HUES6 (cell line): ENCODE measurements around the gene HERPUD2.
"Not testable (repeated sequence)": the region's sequence is repeated elsewhere in the genome, so short reads cannot be mapped to it uniquely, and the experiment has no call there.

Experiments
- H3K27ac ChIP-seq: 2 replicates; pipeline ENCODE4 v1.7.0; 2013; ENCODE audit warnings: low read depth, mild to moderate bottlenecking, low read length, inconsistent platforms
- H3K27me3 ChIP-seq: 2 replicates; pipeline ENCODE4 v1.6.1; 2013; ENCODE audit warnings: low read length; ENCODE audit not compliant: control insufficient read depth, insufficient read depth
- H3K36me3 ChIP-seq: 2 replicates; pipeline ENCODE4 v1.6.1; 2013; ENCODE audit warnings: low read length; ENCODE audit not compliant: control insufficient read depth, insufficient read depth
- H3K4me1 ChIP-seq: 2 replicates; pipeline ENCODE4 v1.6.1; 2013; ENCODE audit warnings: low read length; ENCODE audit not compliant: control insufficient read depth, insufficient read depth
- H3K4me3 ChIP-seq: 2 replicates; pipeline ENCODE4 v1.5.1; 2013; ENCODE audit warnings: low read depth, low read length
- H3K9ac ChIP-seq: one replicate; pipeline ENCODE4 v1.6.1; 2013; ENCODE audit warnings: mild to moderate bottlenecking, low read length
- H3K9me3 ChIP-seq: 2 replicates; pipeline ENCODE4 v1.6.1; 2013; ENCODE audit warnings: low read depth, low read length; ENCODE audit not compliant: control insufficient read depth, insufficient read depth

The HERPUD2 gene

GRCh38 chr7:35676211-35676610 lies 18.7 kb downstream of the HERPUD2 start:
- no peaks in the 10 kb centered on the region for H3K9me3 ChIP-seq

GRCh38 chr7:35670856-35671569 lies 23.9 kb downstream of the HERPUD2 start:
- Histone ChIP-seq H3K4me1 (peaks cover 11% of the 10 kb centered on the region), H3K36me3 (peaks cover 29% of the 10 kb centered on the region), H3K9me3 (peaks cover 11% of the 10 kb centered on the region), H3K27me3 (no peaks in the 10 kb centered on the region), H3K27ac (peak overlapping the region; percentile 72), H3K4me3 (0 out of 2 replicates have a peak overlapping the region, but pooled peaks have one; percentile 6), H3K9ac (peak overlapping the region; percentile 16)

More at GRCh38 chr7:35676211-35676610, 18.7 kb downstream of the HERPUD2 start:
- H3K4me1 ChIP-seq: peaks cover 27% of the 10 kb centered on the region
- no peak overlapping the region for H3K9ac ChIP-seq
- no peaks in the 10 kb centered on the region for H3K36me3 ChIP-seq
- H3K27ac ChIP-seq: no peak overlapping the region
- H3K27me3 ChIP-seq: no peaks in the 10 kb centered on the region
- H3K4me3 ChIP-seq: no peak overlapping the region

- H3K27me3 ChIP-seq, H3K4me1 ChIP-seq, H3K9me3 ChIP-seq, H3K9ac ChIP-seq, H3K4me3 ChIP-seq, H3K27ac ChIP-seq: not testable (repeated sequence)
- H3K36me3 ChIP-seq: peaks cover 15% of the 10 kb centered on the region
Observed at GRCh38 chr7:35660411-35660810, 34.5 kb downstream of the HERPUD2 start.

- no peaks in the 10 kb centered on the region for H3K27me3 ChIP-seq
- H3K9me3 ChIP-seq: peaks cover 3% of the 10 kb centered on the region; the same call in 1 of the 2 replicates
- H3K9ac ChIP-seq: no peak overlapping the region
- 0 out of 2 replicates have a peak, but pooled peaks cover 5% of the 10 kb centered on the region for H3K36me3 ChIP-seq
- H3K27ac ChIP-seq: no peak overlapping the region
- H3K4me1 ChIP-seq: no peaks in the 10 kb centered on the region
- H3K4me3 ChIP-seq: no peak overlapping the region
Observed at GRCh38 chr7:35658606-35659201, 36.2 kb downstream of the HERPUD2 start.

- Histone ChIP-seq H3K4me3 (no peak overlapping the region), H3K4me1 (no peaks in the 10 kb centered on the region), H3K9ac (no peak overlapping the region), H3K9me3 (peaks cover 7% of the 10 kb centered on the region; the same call in 1 of the 2 replicates), H3K36me3 (peaks cover 5% of the 10 kb centered on the region; the same call in 1 of the 2 replicates), H3K27me3 (no peaks in the 10 kb centered on the region), H3K27ac (no peak overlapping the region)
Observed at GRCh38 chr7:35657125-35657524, 37.8 kb downstream of the HERPUD2 start.

GRCh38 chr7:35654558-35654957 lies 40.4 kb downstream of the HERPUD2 start:
- H3K9ac ChIP-seq, H3K36me3 ChIP-seq, H3K27me3 ChIP-seq, H3K4me1 ChIP-seq, H3K27ac ChIP-seq, H3K9me3 ChIP-seq, H3K4me3 ChIP-seq: not testable (repeated sequence)

- Histone ChIP-seq H3K27me3 (no peaks in the 10 kb centered on the region), H3K9ac (no peak overlapping the region), H3K4me1 (peaks cover 15% of the 10 kb centered on the region), H3K9me3 (peaks cover 7% of the 10 kb centered on the region; the same call in 1 of the 2 replicates), H3K27ac (no peak overlapping the region), H3K36me3 (peaks cover 3% of the 10 kb centered on the region), H3K4me3 (no peak overlapping the region)
Observed at GRCh38 chr7:35652124-35652523, 42.8 kb downstream of the HERPUD2 start.

- H3K4me1 ChIP-seq: peaks cover 25% of the 10 kb centered on the region
- H3K27me3 ChIP-seq: no peaks in the 10 kb centered on the region
- H3K36me3 ChIP-seq: peaks cover 3% of the 10 kb centered on the region
- H3K27ac ChIP-seq: no peak overlapping the region
- H3K9ac ChIP-seq: no peak overlapping the region
- H3K9me3 ChIP-seq: peaks cover 7% of the 10 kb centered on the region; the same call in 1 of the 2 replicates
- H3K4me3 ChIP-seq: no peak overlapping the region
Observed at GRCh38 chr7:35650751-35651150, 44.2 kb downstream of the HERPUD2 start.

GRCh38 chr7:35649711-35650110 lies 45.2 kb downstream of the HERPUD2 start:
- peaks cover 7% of the 10 kb centered on the region; the same call in 1 of the 2 replicates for H3K9me3 ChIP-seq
- no peaks in the 10 kb centered on the region for H3K27me3 ChIP-seq
- peaks cover 25% of the 10 kb centered on the region for H3K4me1 ChIP-seq
- H3K9ac ChIP-seq: no peak overlapping the region
- no peak overlapping the region for H3K27ac ChIP-seq
- H3K36me3 ChIP-seq: peaks cover 3% of the 10 kb centered on the region
- H3K4me3 ChIP-seq: no peak overlapping the region

- Histone ChIP-seq H3K36me3 (peaks cover 3% of the 10 kb centered on the region), H3K9me3 (peaks cover 3% of the 10 kb centered on the region; the same call in 1 of the 2 replicates), H3K4me1 (peaks cover 25% of the 10 kb centered on the region), H3K4me3 (no peak overlapping the region), H3K27ac (no peak overlapping the region), H3K9ac (no peak overlapping the region), H3K27me3 (no peaks in the 10 kb centered on the region)
Observed at GRCh38 chr7:35648367-35648766, 46.6 kb downstream of the HERPUD2 start.

GRCh38 chr7:35647171-35647574 lies 47.8 kb downstream of the HERPUD2 start:
- Histone ChIP-seq H3K4me1 (peaks cover 25% of the 10 kb centered on the region), H3K4me3 (peak overlapping the region; percentile 7; the same call in 1 of the 2 replicates), H3K9ac (no peak overlapping the region), H3K27me3 (no peaks in the 10 kb centered on the region), H3K9me3 (no peaks in the 10 kb centered on the region; the same call in 1 of the 2 replicates), H3K27ac (peak overlapping the region; percentile 36; the same call in 1 of the 2 replicates), H3K36me3 (peaks cover 3% of the 10 kb centered on the region)
